ENCODE data around the gene TLE2. TPM values are rescaled to one million over a fixed set of nuclear protein-coding genes. Genes with fewer than 3 reads are reported as not detected.
A peak's percentile ranks its signal among the peaks of the same experiment; 100 is the strongest.

TLE2 gene
- total and polyA plus RNA-seq, 9 of the 15 experiments (the other 6 are each of a cell fraction or from before 2014, with no cell fraction given), result 0.35 to 13.1 (median 6.2) TPM

- Histone ChIP-seq H3K4me2 (ENCODE audit: insufficient read depth, low read length) (no peak overlapping the region), H3K27ac (ENCODE audit: extremely low read depth, low read depth, low read length) (no peak overlapping the region), H3K9me1 (ENCODE audit: control insufficient read depth, insufficient read depth, low read length) (no peaks in the 10 kb centered on the region), H3K27me3 (ENCODE audit: control insufficient read depth in 2 of 2, insufficient read depth in 2 of 2, low read length in 2 of 2) (no peaks in the 10 kb centered on the region), H3K4me3 (no peak overlapping the region), H2AFZ (ENCODE audit: low read depth, low read length) (no peak overlapping the region), H3K36me3 (ENCODE audit: control insufficient read depth, insufficient read depth, low read length) (no peaks in the 10 kb centered on the region), H3K4me1 (replicated peaks in 1 of 2; ENCODE audit: control insufficient read depth in 2 of 2, insufficient read depth in 2 of 2, low read length in 2 of 2) (peaks cover 5 to 22% of the 10 kb centered on the region in 2 experiments), H3K9me3 (replicated peaks; ENCODE audit: control insufficient read depth, insufficient read depth, low read depth, low read length) (no peaks in the 10 kb centered on the region), H3K79me2 (ENCODE audit: control insufficient read depth, insufficient read depth, low read length) (no peaks in the 10 kb centered on the region), H3K9ac (ENCODE audit: insufficient read depth in 1 of 2, low read depth in 2 of 2, low read length in 2 of 2) (no peak overlapping the region), H4K20me1 (replicated peaks; ENCODE audit: control insufficient read depth, insufficient read depth, low read length) (no peaks in the 10 kb centered on the region)
- TF ChIP-seq NR2C2 (CRISPR knock-in tag; IDR thresholded peaks at IDR 0.05) (no peak), NR2C2 (tag; IDR thresholded peaks at IDR 0.05) (0 out of 2 replicates have a peak, but pooled peaks have one; percentile 13), CEBPB (tag; IDR thresholded peaks at IDR 0.05) (peak; percentile 31; the same call in 1 of the 2 replicates), STAG1 (CRISPR knock-in tag; IDR thresholded peaks at IDR 0.05; ENCODE audit: borderline replicate concordance) (no peak), KLF6 (CRISPR knock-in tag; IDR thresholded peaks at IDR 0.05; ENCODE audit: borderline replicate concordance) (no peak), ATF1 (CRISPR knock-in tag; IDR thresholded peaks at IDR 0.05) (no peak), ATF1 (tag; IDR thresholded peaks at IDR 0.05) (peak; percentile 10; the same call in 1 of the 2 replicates), ZNF644 (tag; IDR thresholded peaks at IDR 0.05; ENCODE audit: low read depth) (no peak), CREM (IDR thresholded peaks at IDR 0.05; ENCODE audit: low read depth) (0 out of 2 replicates have a peak, but pooled peaks have one; percentile 14), CEBPG (CRISPR knock-in tag; IDR thresholded peaks at IDR 0.05) (no peak), CEBPG (tag; conservative IDR thresholded peaks at IDR 0.05 in 1 of 2, IDR thresholded peaks at IDR 0.05 in 1 of 2) (peak in 1 of 2 experiments; percentile 52; a peak in 2 of 4 replicates)
- POLR2A ChIA-PET, result no interaction called here
- FAIRE-seq (no peak), ATAC-seq (no peak), DNase-seq (ENCODE audit: extremely low read depth in 1 of 4, low spot score in 3 of 4) (no peak)
- intact Hi-C loops (cut with micrococcal nuclease), result no loop called here
- in situ Hi-C loops (cut with MboI), result no loop called here
- WGBS (ENCODE audit: insufficient coverage, low coverage, missing lambda C conversion rate), result 71% methylated on average over 8 of the region's 9 CpGs
- BruUV-seq (replicated peaks), result no TSS peak
- CTCF ChIA-PET (ENCODE audit: low intra/inter-chr PET ratio), result no interaction called here
Observed at GRCh38 chr19:2970201-2970835, 58.8 kb downstream of the TLE2 start.
